HepG2 (cell line): ENCODE data around the gene CCDC34. TPM values are rescaled to one million over a fixed set of nuclear protein-coding genes. Genes with fewer than 3 reads are reported as not detected.
A peak's percentile ranks its signal among the peaks of the same experiment; 100 is the strongest.
"Not testable (repeated sequence)": the region's sequence is repeated elsewhere in the genome, so short reads cannot be mapped to it uniquely, and the experiment has no call there.

ENCODE experiments used
- ETV5 ChIP-seq: IDR thresholded peaks from 2 replicates; pipeline ENCODE4 v1.6.1; 2018; ENCODE audit warnings: missing biosample characterization, missing genetic modification reagents, inconsistent platforms, borderline replicate concordance
- FOXK1 ChIP-seq: sonication (generic); formaldehyde crosslinking; IDR thresholded peaks from 2 replicates; pipeline ENCODE4 v1.4.0; 2020; ENCODE audit warnings: low read depth, missing genetic modification reagents, borderline replicate concordance
- FOXO1 ChIP-seq: sonication (generic); formaldehyde crosslinking; IDR thresholded peaks from 2 replicates; pipeline ENCODE4 v1.4.0; 2020; ENCODE audit warnings: missing genetic modification reagents
- FOXP1 ChIP-seq, 2 experiments: fragments of 450-650 bp in 1 of 2; IDR thresholded peaks; 2 replicates each; pipeline ENCODE4 v1.6.1; 2017 to 2018; ENCODE audit warnings: antibody characterized with exemption in 1 of 2
- GLI4 ChIP-seq: sonication (generic); formaldehyde crosslinking; IDR thresholded peaks from 2 replicates; pipeline ENCODE4 v1.5.1; 2020; ENCODE audit warnings: missing genetic modification reagents, mild to moderate bottlenecking, moderate library complexity, borderline replicate concordance
- HDAC2 ChIP-seq: sonication (generic); formaldehyde crosslinking; IDR thresholded peaks from 2 replicates; pipeline ENCODE4 v1.4.0; 2020; ENCODE audit warnings: missing genetic modification reagents
- HMG20A ChIP-seq: IDR thresholded peaks from 2 replicates; pipeline ENCODE4 v1.6.1; 2016; ENCODE audit warnings: borderline replicate concordance
- HOXA3 ChIP-seq: sonication (generic); formaldehyde crosslinking; IDR thresholded peaks from 2 replicates; pipeline ENCODE4 v1.5.0; 2020; ENCODE audit warnings: missing genetic modification reagents
- KDM3A ChIP-seq: IDR thresholded peaks from 2 replicates; pipeline ENCODE4 v1.6.1; 2018; ENCODE audit warnings: low read depth, missing compliant biosample characterization
- NCOA2 ChIP-seq: sonication (generic); formaldehyde crosslinking; IDR thresholded peaks from 2 replicates; pipeline ENCODE4 v1.8.0; 2022; ENCODE audit warnings: inconsistent platforms
- NFKBIZ ChIP-seq: IDR thresholded peaks from 2 replicates; pipeline ENCODE4 v1.6.1; 2018; ENCODE audit warnings: missing genetic modification reagents, missing compliant biosample characterization
- RARA ChIP-seq: IDR thresholded peaks from 2 replicates; pipeline ENCODE4 v1.6.1; 2016; ENCODE audit warnings: missing genetic modification reagents, missing compliant biosample characterization
- RXRA ChIP-seq: sonication (generic); formaldehyde crosslinking; IDR thresholded peaks from 2 replicates; pipeline ENCODE4 v1.5.1; 2020; ENCODE audit warnings: missing genetic modification reagents
- SALL1 ChIP-seq: sonication (generic); formaldehyde crosslinking; IDR thresholded peaks from 2 replicates; pipeline ENCODE4 v1.8.0; 2022; ENCODE audit warnings: mild to moderate bottlenecking, missing genetic modification reagents
- SOX13 ChIP-seq, 3 experiments: fragments of 450-650 bp in 1 of 3; sonication (generic) in 1 of 3; formaldehyde crosslinking in 1 of 3; IDR thresholded peaks in 2 of 3; conservative IDR thresholded peaks in 1 of 3; 2 replicates each; pipeline versions ENCODE4 v1.5.0 to v1.6.1; 2016 to 2020; ENCODE audit warnings: antibody characterized with exemption in 1 of 3, mild to moderate bottlenecking in 1 of 3, missing compliant biosample characterization in 1 of 3, missing genetic modification reagents in 1 of 3, moderate library complexity in 1 of 3
- SOX5 ChIP-seq: IDR thresholded peaks from 2 replicates; pipeline ENCODE4 v1.6.1; 2016; ENCODE audit warnings: borderline replicate concordance
- SPEN ChIP-seq: sonication (generic); formaldehyde crosslinking; IDR thresholded peaks from 2 replicates; pipeline ENCODE4 v1.5.1; 2020; ENCODE audit warnings: low read depth, mild to moderate bottlenecking, missing genetic modification reagents
- ZBTB38 ChIP-seq: sonication (generic); formaldehyde crosslinking; IDR thresholded peaks from 2 replicates; pipeline ENCODE4 v1.5.1; 2020; ENCODE audit warnings: mild to moderate bottlenecking, missing genetic modification reagents
- ZFX ChIP-seq: sonication (generic); formaldehyde crosslinking; IDR thresholded peaks from 2 replicates; pipeline ENCODE4 v1.4.0; 2020; ENCODE audit warnings: mild to moderate bottlenecking, low read depth, missing genetic modification reagents, moderate library complexity
- ZMYM3 ChIP-seq: sonication (generic); formaldehyde crosslinking; IDR thresholded peaks from 2 replicates; pipeline ENCODE4 v1.5.1; 2020; ENCODE audit warnings: mild to moderate bottlenecking, missing genetic modification reagents
- ZNF619 ChIP-seq: sonication (generic); formaldehyde crosslinking; IDR thresholded peaks from 2 replicates; pipeline ENCODE4 v1.4.0; 2020; ENCODE audit warnings: mild to moderate bottlenecking, missing genetic modification reagents
- ZNF792 ChIP-seq: IDR thresholded peaks from 2 replicates; pipeline ENCODE4 v1.6.1; 2016
- polyA plus RNA-seq, 8 experiments: library from polyadenylated mRNA; depleted of rRNA in 3 of 8; stranded (reverse) in 7 of 8; unstranded in 1 of 8; fragments of >200 nt; fragmentation: Illumina TruSeq in 4 of 8; extraction: Trizol in 4 of 8; gene quantifications; 2 replicates each; pipeline versions ENCODE4 v1.2.1 to v1.2.3, GENCODE V29; 2011 to 2016; ENCODE audit warnings: low read depth in 4 of 8, missing spikeins in 1 of 8, mixed read lengths in 1 of 8; ENCODE audit not compliant: insufficient read depth in 1 of 8
- total RNA-seq, 5 experiments: library from RNA; depleted of rRNA; stranded (reverse); fragments of >200 nt; fragmentation: Illumina TruSeq; extraction: Trizol; gene quantifications; 2 replicates each; pipeline ENCODE4 v1.2.3, GENCODE V29; 2016; ENCODE audit warnings: low read depth in 1 of 5
- TF ChIP-seq, protein P1 (sequence below): sonication (generic); formaldehyde crosslinking; IDR thresholded peaks from 2 replicates; pipeline ENCODE4; 2020; ENCODE audit warnings: missing genetic modification reagents, mild to moderate bottlenecking, borderline replicate concordance
- TF ChIP-seq, protein P2 (sequence below): sonication (generic); formaldehyde crosslinking; conservative IDR thresholded peaks from 2 replicates; pipeline ENCODE4 v1.4.0; 2020; ENCODE audit warnings: mild to moderate bottlenecking, missing genetic modification reagents, moderate library complexity

CCDC34 gene
- total and polyA plus RNA-seq, 2 of the 13 experiments (the other 11 are each of a cell fraction or from before 2014, with no cell fraction given), result 7.6 to 34.3 TPM

DNA sequence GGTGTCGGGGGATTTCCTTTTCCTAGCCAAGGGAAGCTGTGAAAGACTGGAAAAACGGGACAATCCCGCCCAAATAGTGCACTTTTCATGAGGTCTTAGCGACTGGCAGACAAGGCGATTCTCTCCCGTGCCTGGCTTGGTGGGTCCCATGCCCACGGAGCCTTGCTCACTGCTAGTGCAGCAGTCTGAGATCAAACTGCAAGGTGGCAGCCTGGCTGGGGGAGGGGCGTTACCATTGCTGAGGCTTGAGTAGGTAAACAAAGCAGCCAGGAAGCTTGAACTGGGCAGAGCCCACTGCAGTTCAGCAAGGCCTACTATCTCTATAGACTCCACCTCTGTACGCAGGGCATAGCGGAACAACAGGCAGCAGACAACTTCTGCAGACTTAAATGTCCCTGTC lies 41.7 kb downstream of the CCDC34 start (continued):
- TF ChIP-seq SALL1 (CRISPR knock-in tag) (peak; percentile 72), HOXA3 (CRISPR knock-in tag) (peak; percentile 45; the same call in 1 of the 2 replicates), FOXP1 (CRISPR knock-in tag; IDR thresholded peaks at IDR 0.05) (peak; percentile 52), GLI4 (0 out of 2 replicates have a peak, but pooled peaks have one; percentile 38), ETV5 (CRISPR knock-in tag) (peak; percentile 58; the same call in 1 of the 2 replicates), RARA (CRISPR knock-in tag) (peak; percentile 48), HMG20A (peak; percentile 26; the same call in 1 of the 2 replicates), SPEN (CRISPR knock-in tag) (0 out of 2 replicates have a peak, but pooled peaks have one; percentile 32), NCOA2 (CRISPR knock-in tag) (peak; percentile 46; the same call in 1 of the 2 replicates), FOXO1 (CRISPR knock-in tag) (peak; percentile 63), ZFX (CRISPR knock-in tag) (peak; percentile 69; the same call in 1 of the 2 replicates), FOXK1 (peak; percentile 72; the same call in 1 of the 2 replicates), SOX13 (CRISPR knock-in tag; conservative IDR thresholded peaks at IDR 0.05 in 1 of 2, IDR thresholded peaks at IDR 0.05 in 1 of 2) (peak in 1 of 2 experiments; percentile 21; a peak in 1 of 4 replicates), ZNF619 (0 out of 2 replicates have a peak, but pooled peaks have one; percentile 62), ZBTB38 (peak; percentile 29; the same call in 1 of the 2 replicates), SOX5 (peak; percentile 40; the same call in 1 of the 2 replicates), KDM3A (CRISPR knock-in tag) (peak; percentile 49; the same call in 1 of the 2 replicates), ZNF792 (CRISPR knock-in tag) (0 out of 2 replicates have a peak, but pooled peaks have one; percentile 29), HDAC2 (CRISPR knock-in tag) (peak; percentile 46; the same call in 1 of the 2 replicates), NFKBIZ (CRISPR knock-in tag) (0 out of 2 replicates have a peak, but pooled peaks have one; percentile 36), ZMYM3 (peak; percentile 58), RXRA (peak; percentile 43; the same call in 1 of the 2 replicates)
- TF ChIP-seq, protein P1, sequence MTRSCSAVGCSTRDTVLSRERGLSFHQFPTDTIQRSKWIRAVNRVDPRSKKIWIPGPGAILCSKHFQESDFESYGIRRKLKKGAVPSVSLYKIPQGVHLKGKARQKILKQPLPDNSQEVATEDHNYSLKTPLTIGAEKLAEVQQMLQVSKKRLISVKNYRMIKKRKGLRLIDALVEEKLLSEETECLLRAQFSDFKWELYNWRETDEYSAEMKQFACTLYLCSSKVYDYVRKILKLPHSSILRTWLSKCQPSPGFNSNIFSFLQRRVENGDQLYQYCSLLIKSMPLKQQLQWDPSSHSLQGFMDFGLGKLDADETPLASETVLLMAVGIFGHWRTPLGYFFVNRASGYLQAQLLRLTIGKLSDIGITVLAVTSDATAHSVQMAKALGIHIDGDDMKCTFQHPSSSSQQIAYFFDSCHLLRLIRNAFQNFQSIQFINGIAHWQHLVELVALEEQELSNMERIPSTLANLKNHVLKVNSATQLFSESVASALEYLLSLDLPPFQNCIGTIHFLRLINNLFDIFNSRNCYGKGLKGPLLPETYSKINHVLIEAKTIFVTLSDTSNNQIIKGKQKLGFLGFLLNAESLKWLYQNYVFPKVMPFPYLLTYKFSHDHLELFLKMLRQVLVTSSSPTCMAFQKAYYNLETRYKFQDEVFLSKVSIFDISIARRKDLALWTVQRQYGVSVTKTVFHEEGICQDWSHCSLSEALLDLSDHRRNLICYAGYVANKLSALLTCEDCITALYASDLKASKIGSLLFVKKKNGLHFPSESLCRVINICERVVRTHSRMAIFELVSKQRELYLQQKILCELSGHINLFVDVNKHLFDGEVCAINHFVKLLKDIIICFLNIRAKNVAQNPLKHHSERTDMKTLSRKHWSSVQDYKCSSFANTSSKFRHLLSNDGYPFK (CRISPR knock-in tag), result peak; percentile 40; the same call in 1 of the 2 replicates
- TF ChIP-seq FOXP1, SOX13 (IDR thresholded peaks at IDR 0.05): not testable (repeated sequence)
- TF ChIP-seq, protein P2, sequence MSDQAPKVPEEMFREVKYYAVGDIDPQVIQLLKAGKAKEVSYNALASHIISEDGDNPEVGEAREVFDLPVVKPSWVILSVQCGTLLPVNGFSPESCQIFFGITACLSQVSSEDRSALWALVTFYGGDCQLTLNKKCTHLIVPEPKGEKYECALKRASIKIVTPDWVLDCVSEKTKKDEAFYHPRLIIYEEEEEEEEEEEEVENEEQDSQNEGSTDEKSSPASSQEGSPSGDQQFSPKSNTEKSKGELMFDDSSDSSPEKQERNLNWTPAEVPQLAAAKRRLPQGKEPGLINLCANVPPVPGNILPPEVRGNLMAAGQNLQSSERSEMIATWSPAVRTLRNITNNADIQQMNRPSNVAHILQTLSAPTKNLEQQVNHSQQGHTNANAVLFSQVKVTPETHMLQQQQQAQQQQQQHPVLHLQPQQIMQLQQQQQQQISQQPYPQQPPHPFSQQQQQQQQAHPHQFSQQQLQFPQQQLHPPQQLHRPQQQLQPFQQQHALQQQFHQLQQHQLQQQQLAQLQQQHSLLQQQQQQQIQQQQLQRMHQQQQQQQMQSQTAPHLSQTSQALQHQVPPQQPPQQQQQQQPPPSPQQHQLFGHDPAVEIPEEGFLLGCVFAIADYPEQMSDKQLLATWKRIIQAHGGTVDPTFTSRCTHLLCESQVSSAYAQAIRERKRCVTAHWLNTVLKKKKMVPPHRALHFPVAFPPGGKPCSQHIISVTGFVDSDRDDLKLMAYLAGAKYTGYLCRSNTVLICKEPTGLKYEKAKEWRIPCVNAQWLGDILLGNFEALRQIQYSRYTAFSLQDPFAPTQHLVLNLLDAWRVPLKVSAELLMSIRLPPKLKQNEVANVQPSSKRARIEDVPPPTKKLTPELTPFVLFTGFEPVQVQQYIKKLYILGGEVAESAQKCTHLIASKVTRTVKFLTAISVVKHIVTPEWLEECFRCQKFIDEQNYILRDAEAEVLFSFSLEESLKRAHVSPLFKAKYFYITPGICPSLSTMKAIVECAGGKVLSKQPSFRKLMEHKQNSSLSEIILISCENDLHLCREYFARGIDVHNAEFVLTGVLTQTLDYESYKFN (CRISPR knock-in tag), result peak; percentile 58; the same call in 1 of the 2 replicates
